ENCODE data around the gene ELOVL5.

Gene ELOVL5

DNA sequence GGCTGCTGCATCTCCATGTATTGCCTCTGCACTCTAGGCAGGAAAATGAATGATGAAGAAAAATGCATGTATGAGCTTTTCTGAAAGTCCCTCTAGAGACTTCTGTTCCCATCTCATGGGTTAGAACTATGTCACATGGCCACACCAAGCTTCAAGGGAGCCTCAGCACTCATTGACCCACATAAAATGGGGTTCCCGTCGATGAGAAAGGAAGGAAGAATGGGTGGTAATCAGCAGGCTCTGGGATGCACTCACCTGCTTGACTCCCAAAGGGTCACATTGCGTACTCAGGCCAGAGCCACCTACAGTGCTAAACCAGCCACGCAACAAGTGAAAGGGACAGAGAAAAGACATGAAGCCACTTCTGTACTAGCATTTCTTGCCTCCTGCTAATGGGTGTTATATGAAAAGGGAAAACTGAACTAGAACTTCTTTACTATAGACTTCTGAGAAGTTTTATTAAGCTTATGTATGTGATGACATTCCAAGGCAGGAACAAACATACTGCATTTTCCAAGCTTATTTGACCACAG, 104.3 kb downstream of the ELOVL5 start:
- DNase-seq (ENCODE audit: low read depth in 2 of 2, low spot score in 1 of 2) = no peak

- DNase-seq (ENCODE audit: low read depth in 2 of 2, low spot score in 1 of 2) = no peak
Measured at GRCh38 chr6:53241938-53242337, 106.8 kb downstream of the ELOVL5 start.

- no peak for DNase-seq (ENCODE audit: low read depth in 2 of 2, low spot score in 1 of 2)
Measured at GRCh38 chr6:53240761-53241160, 108.0 kb downstream of the ELOVL5 start.

DNA sequence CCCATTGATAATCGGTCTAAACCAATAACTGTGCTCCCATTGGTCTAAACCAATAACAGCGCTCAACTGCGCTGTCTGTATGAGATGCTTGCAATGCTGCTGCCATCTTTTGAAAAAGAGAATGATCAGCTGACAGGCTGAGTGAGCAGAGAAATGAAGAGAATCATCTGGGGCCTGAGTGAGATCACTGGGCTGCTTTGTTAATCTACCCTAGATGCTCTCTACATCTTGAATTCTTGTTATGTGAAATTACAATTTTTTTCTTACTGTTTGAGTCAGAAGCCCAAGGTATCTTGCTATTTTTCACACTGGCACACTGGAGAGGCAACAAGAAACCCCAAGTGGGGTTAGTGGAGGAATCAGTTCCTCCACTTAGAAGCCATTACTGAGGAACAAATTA, 108.6 kb downstream of the ELOVL5 start:
- DNase-seq (ENCODE audit: low read depth in 2 of 2, low spot score in 1 of 2) = no peak

DNA sequence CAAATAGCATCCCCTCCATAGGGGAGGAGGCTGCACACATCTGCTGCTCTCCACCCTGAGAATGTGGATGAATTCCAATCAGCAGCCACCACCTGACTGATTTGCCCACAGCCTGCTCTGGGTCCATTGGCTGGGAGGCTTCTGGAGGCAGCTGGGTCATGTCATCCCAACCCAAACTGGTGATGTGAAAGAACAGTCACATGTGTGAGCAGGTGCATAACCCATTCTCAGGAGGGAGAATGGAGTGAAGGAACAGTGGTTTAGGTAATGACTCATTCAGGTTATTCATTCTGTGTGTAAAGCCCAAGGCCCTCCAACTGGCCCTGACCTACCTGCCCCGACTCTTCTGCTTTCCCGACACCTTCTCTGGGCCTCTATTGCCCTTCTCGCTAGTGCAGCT, 109.2 kb downstream of the ELOVL5 start:
- no peak for DNase-seq (ENCODE audit: low read depth in 2 of 2, low spot score in 1 of 2)

DNA sequence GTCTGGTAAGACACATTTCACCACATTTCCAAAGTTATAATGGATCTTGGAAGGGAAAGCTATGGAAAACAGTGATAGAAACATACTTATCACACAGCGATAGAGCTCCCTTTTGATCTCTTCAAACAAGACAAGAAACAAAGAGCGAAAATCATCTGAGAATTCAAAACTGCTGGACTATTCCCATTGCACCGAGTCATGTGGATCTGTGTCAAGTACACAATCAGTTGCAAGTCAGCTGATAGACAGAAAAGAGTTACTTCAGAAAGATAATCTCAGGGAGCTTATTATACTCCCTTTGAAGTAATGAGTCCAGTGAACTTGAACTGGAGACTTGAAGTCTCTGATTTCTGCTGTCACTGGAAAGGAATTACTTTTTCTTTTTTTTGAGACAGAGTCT, 110.4 kb downstream of the ELOVL5 start:
- no peak for DNase-seq (ENCODE audit: low read depth in 2 of 2, low spot score in 1 of 2)

- DNase-seq (ENCODE audit: low read depth in 2 of 2, low spot score in 1 of 2) = no peak
Measured at GRCh38 chr6:53236241-53236640, 112.5 kb downstream of the ELOVL5 start.

DNA sequence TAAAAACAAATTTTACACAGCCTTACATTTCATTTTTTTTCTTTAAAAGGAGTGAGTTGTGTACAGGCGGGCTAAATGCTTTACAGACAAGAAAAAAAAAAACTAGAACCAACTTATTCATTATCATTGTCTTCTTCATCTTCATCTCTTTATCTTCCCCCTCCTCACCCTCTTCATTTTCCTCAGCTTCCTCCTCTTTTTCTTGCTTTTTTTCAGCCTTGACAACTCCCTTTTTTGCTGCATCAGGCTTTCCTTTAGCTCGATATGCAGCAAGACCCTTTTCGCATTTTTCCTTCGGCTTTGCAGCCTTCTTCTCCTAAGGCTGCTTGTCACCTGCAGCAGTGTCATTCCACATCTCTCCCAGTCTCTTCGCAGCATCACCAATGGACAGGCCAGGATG, 113.2 kb downstream of the ELOVL5 start:
- no peak for DNase-seq (ENCODE audit: low read depth in 2 of 2, low spot score in 1 of 2)

DNA sequence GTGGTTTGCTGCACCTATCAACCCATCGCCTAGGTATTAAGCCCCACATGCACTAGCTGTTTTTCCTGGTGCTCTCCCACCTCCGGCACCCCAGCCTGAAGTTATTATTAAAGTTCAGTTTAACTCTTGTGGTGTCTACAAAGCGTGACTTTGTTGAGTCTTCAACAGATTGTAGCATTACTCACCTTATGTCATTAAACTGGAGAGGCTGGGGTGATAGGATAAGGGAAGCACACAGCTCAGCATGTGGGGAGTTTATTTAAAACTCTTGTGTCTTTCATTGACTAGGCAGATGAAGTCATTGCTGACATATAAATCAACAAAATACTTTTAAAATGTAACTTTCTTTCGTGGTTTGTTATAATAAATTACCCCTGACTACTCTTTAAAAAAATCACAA, 115.4 kb downstream of the ELOVL5 start:
- no peak for DNase-seq (ENCODE audit: low read depth in 2 of 2, low spot score in 1 of 2)

- DNase-seq (ENCODE audit: low read depth in 2 of 2, low spot score in 1 of 2) = no peak
Measured at GRCh38 chr6:53230775-53231467, 117.8 kb downstream of the ELOVL5 start.

GRCh38 chr6:53227847-53228246, 120.9 kb downstream of the ELOVL5 start:
- no peak for DNase-seq (ENCODE audit: low read depth in 2 of 2, low spot score in 1 of 2)

DNA sequence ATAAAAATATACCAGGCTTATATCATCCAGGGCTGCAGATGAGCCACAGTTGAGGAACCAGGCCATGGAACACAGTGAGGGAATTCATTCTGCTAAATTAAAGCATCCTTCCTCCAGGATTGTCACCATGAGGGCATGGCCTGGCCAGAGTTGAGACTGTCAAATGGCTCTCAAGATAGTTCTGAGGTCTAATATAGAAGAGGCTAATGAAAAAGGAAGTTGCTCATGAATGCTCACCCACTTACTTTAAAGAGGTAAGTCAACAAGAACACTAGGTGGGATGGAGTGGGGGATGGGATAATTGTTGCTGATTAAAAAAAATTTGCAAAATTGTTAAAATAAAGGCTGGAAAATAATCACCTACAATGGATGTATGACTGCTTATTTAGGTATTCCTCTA, 128.1 kb downstream of the ELOVL5 start:
- no peak for DNase-seq (ENCODE audit: low read depth in 2 of 2, low spot score in 1 of 2)
